ENCODE data around the gene HLA-G. TPM values are rescaled to one million over a fixed set of nuclear protein-coding genes. Genes with fewer than 3 reads are reported as not detected.

HLA-G gene
- total and polyA plus RNA-seq, 9 of the 15 experiments (the other 6 are each of a cell fraction or from before 2014, with no cell fraction given), result 0.13 TPM; not detected in 8

- no peak overlapping the region for H3K9ac ChIP-seq (ENCODE audit: insufficient read depth in 1 of 2, low read depth in 2 of 2, low read length in 2 of 2)
- ATAC-seq (no peak), FAIRE-seq (no peak), DNase-seq (ENCODE audit: extremely low read depth in 1 of 4, low spot score in 3 of 4) (no peak)
- WGBS (ENCODE audit: insufficient coverage, low coverage, missing lambda C conversion rate), result 0% methylated on average over 1 of the region's 1 CpG
- ChIA-PET POLR2A (no interaction called here), CTCF (ENCODE audit: low intra/inter-chr PET ratio) (no interaction called here)
- H3K79me2 ChIP-seq (ENCODE audit: control insufficient read depth, insufficient read depth, low read length), result no peaks in the 10 kb centered on the region
- H3K4me2 ChIP-seq (ENCODE audit: insufficient read depth, low read length), result no peak overlapping the region
- no peak overlapping the region for H3K4me3 ChIP-seq
- H3K36me3 ChIP-seq (ENCODE audit: control insufficient read depth, insufficient read depth, low read length), result no peaks in the 10 kb centered on the region
- no peaks in the 10 kb centered on the region for H3K9me1 ChIP-seq (ENCODE audit: control insufficient read depth, insufficient read depth, low read length)
- in situ Hi-C loops (cut with MboI), result no loop called here
- intact Hi-C loops (cut with micrococcal nuclease), result no loop called here
- H3K27me3 ChIP-seq (ENCODE audit: control insufficient read depth in 2 of 2, insufficient read depth in 2 of 2, low read length in 2 of 2), result peaks cover 6 to 22% of the 10 kb centered on the region in 2 experiments; a peak in 4 of 5 replicates
- BruUV-seq (replicated peaks), result no TSS peak
- no peaks in the 10 kb centered on the region for H3K4me1 ChIP-seq (replicated peaks in 1 of 2; ENCODE audit: control insufficient read depth in 2 of 2, insufficient read depth in 2 of 2, low read length in 2 of 2)
- no peak overlapping the region for H3K27ac ChIP-seq (ENCODE audit: extremely low read depth, low read depth, low read length)
- H2AFZ ChIP-seq (ENCODE audit: low read depth, low read length), result no peak overlapping the region
- H3K9me3 ChIP-seq (replicated peaks; ENCODE audit: control insufficient read depth, insufficient read depth, low read depth, low read length), result no peaks in the 10 kb centered on the region
- peaks cover 2% of the 10 kb centered on the region; the same call in 1 of the 2 replicates for H4K20me1 ChIP-seq (replicated peaks; ENCODE audit: control insufficient read depth, insufficient read depth, low read length)
- TF ChIP-seq NR2C1 (IDR thresholded peaks at IDR 0.05), result no peak
- no peak for TF ChIP-seq NR2C1 (tag; IDR thresholded peaks at IDR 0.05)
- no peak for TF ChIP-seq CREB3L1 (IDR thresholded peaks at IDR 0.05; ENCODE audit: borderline replicate concordance, low read depth)
- no peak for TF ChIP-seq ZBTB40 (IDR thresholded peaks at IDR 0.05)
- TF ChIP-seq ZBTB40 (CRISPR knock-in tag; IDR thresholded peaks at IDR 0.05), result no peak
- TF ChIP-seq FOXJ2 (tag; IDR thresholded peaks at IDR 0.05), result no peak
- no peak for TF ChIP-seq NUFIP1 (IDR thresholded peaks at IDR 0.05; ENCODE audit: partially characterized antibody)
- no peak for TF ChIP-seq POLR2B (IDR thresholded peaks at IDR 0.05; ENCODE audit: low read depth, partially characterized antibody)
- no peak for TF ChIP-seq NCOA4 (IDR thresholded peaks at IDR 0.05; ENCODE audit: partially characterized antibody)
- TF ChIP-seq DIDO1 (tag; IDR thresholded peaks at IDR 0.05; ENCODE audit: low read depth), result no peak
- TF ChIP-seq MAFG (tag; conservative IDR thresholded peaks at IDR 0.05), result no peak
- no peak for TF ChIP-seq KLF13 (tag; IDR thresholded peaks at IDR 0.05; ENCODE audit: borderline replicate concordance, low read depth)
- no peak for TF ChIP-seq SMARCC2 (IDR thresholded peaks at IDR 0.05; ENCODE audit: low read depth)
- TF ChIP-seq DMBX1 (CRISPR knock-in tag; IDR thresholded peaks at IDR 0.05; ENCODE audit: borderline replicate concordance), result no peak
Measured at GRCh38 chr6:29858006-29858405, 30.4 kb downstream of the HLA-G start.
